Fibroblast of the conjunctiva (primary cell): ENCODE data around the gene FAM83E.
"Not testable (repeated sequence)": the region's sequence is repeated elsewhere in the genome, so short reads cannot be mapped to it uniquely, and the experiment has no call there.

Source experiments
- DNase-seq: peaks from one replicate; pipeline ENCODE4 v3.0.0-alpha.2; 2010; ENCODE audit warnings: low read depth

FAM83E gene

GRCh38 chr19:48614436-48615230 lies at the start of gene FAM83E:
FAM83E (minus strand) TSS chr19:48615076; CDS start chr19:48613372, 1,704 bp downstream.
- no peak for DNase-seq

- no peak for DNase-seq
Observed at GRCh38 chr19:48664476-48664875, 49.6 kb upstream of the FAM83E start.

- DNase-seq, result no peak
Observed at GRCh38 chr19:48663667-48664066, 48.8 kb upstream of the FAM83E start.

- no peak for DNase-seq
Observed at GRCh38 chr19:48661711-48662090, 46.8 kb upstream of the FAM83E start.

GRCh38 chr19:48660852-48661710 lies 46.2 kb upstream of the FAM83E start:
- DNase-seq, result peak; percentile 59

- no peak for DNase-seq
Observed at GRCh38 chr19:48659768-48660167, 44.9 kb upstream of the FAM83E start.

- DNase-seq, result no peak
Observed at GRCh38 chr19:48658483-48658882, 43.6 kb upstream of the FAM83E start.

- not testable (repeated sequence) for DNase-seq
Observed at GRCh38 chr19:48657828-48658227, 43.0 kb upstream of the FAM83E start.

- DNase-seq, result peak; percentile 68
Observed at GRCh38 chr19:48656840-48657474, 42.1 kb upstream of the FAM83E start.

- DNase-seq, result no peak
Observed at GRCh38 chr19:48654299-48655059, 39.6 kb upstream of the FAM83E start.

GRCh38 chr19:48651683-48652048 lies 36.8 kb upstream of the FAM83E start:
- DNase-seq, result no peak

- no peak for DNase-seq
Observed at GRCh38 chr19:48650974-48651682, 36.3 kb upstream of the FAM83E start.

GRCh38 chr19:48648134-48648533 lies 33.3 kb upstream of the FAM83E start:
- no peak for DNase-seq

- peak; percentile 55 for DNase-seq
Observed at GRCh38 chr19:48646722-48647216, 31.9 kb upstream of the FAM83E start.

GRCh38 chr19:48646001-48646721 lies 31.3 kb upstream of the FAM83E start, which contains the start of gene CA11:
CA11 (minus strand) TSS chr19:48646187; CDS start chr19:48645632, 555 bp downstream.
- DNase-seq, result no peak

- DNase-seq, result no peak
Observed at GRCh38 chr19:48645620-48646000, 30.7 kb upstream of the FAM83E start.

- peak; percentile 57 for DNase-seq
Observed at GRCh38 chr19:48644839-48645619, 30.2 kb upstream of the FAM83E start.

GRCh38 chr19:48644355-48644754 lies 29.5 kb upstream of the FAM83E start:
- DNase-seq, result no peak

- DNase-seq, result no peak
Observed at GRCh38 chr19:48642862-48643261, 28.0 kb upstream of the FAM83E start.

GRCh38 chr19:48641850-48642249 lies 27.0 kb upstream of the FAM83E start:
- no peak for DNase-seq
